GM12892 (cell line): ENCODE results near the gene A2ML1.

ENCODE experiments used
- POLR2A ChIP-seq: IDR thresholded peaks from 2 replicates; pipeline ENCODE4 v1.6.1; 2011; ENCODE audit warnings: low read depth, low read length, control low read depth
- POLR2AphosphoS5 ChIP-seq: IDR thresholded peaks from 2 replicates; pipeline ENCODE4 v1.6.1; 2011; ENCODE audit warnings: low read depth, low read length, control low read depth

DNA sequence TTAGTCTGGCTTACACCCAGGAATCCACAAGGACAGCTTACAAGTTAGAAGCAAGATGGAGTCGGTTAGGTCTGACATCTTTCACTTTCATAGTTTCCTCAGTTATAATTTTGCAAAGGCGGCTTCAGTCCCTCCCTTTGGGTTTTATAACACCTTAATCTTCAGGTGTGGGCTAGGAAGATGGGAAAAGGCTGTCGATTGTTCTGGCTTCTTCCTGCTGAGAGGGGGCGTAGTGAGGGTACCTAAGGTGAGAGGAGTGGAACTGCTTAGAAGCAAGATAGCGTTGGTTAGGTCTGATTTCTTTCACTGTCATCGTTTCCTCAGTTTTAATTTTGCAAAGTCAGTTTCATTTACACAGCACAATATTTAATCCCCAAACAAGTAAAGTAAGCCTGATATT, 10.1 kb downstream of the A2ML1 start:
- TF ChIP-seq POLR2A = no peak
- no peak for TF ChIP-seq POLR2AphosphoS5
